Measurements from ENCODE around the gene TMC6. TPM values are rescaled to one million over a fixed set of nuclear protein-coding genes. Genes with fewer than 3 reads are reported as not detected.

TMC6 gene
- total and polyA plus RNA-seq, 4 donors, result 7.7 to 61.9 (median 13.3) TPM

DNA sequence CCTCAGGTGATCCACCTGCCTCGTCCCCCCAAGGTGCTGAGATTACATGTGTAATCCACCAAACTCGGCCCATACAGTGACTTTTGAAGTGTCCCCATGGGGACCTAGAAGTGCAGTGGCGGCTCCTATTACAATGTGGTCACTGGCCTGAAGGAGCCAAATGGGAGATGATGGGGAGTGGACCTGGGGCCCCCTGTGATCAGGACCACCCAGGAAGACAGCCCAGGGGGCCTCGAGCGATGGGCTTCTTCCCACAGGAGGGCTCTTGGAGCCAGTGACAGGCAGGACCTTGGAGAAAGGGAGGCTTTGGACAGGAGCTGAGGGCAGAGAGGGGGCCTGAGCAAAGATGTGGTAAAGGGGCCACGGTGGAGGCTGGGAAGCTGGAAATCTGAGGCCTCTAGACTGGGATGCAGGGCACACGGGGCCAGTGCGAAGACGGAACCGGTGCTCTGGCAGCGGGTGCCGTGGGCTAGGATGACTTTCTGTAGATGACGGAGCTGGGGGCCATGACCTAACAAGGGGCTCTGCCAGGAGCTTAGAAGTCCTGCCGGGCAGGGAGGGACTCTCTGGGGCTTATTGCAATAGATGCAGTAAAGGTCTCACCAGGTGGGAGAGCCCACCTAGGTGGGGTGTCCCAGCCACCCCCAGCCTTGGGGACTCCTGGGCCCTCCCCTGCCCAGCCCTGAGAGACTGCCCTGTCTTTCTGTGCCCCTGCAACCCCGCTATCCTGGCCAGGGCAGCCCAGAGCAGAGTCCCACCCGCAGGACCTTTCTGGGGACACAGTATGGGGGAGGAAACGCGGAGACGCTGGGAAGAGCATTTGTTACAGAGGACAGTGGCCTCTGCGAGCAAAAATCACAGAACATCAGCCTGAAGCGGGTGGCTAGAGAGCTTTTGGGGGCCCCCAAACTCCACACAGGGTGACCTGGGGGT is 14.9 kb upstream of the TMC6 start:
- Histone ChIP-seq H3K27ac (ENCODE audit: low read depth in 1 of 2, low read length in 2 of 2) (peak overlapping the region; percentile 52 to 58), H3K36me3 (ENCODE audit: control insufficient read depth in 4 of 4, insufficient read depth in 3 of 4, low read depth in 1 of 4, low read length in 3 of 4) (no peaks in the 10 kb centered on the region), H3K27me3 (ENCODE audit: control insufficient read depth in 4 of 4, insufficient read depth in 4 of 4, low read length in 3 of 4) (no peaks in the 10 kb centered on the region), H3K4me1 (ENCODE audit: control insufficient read depth in 4 of 4, insufficient read depth in 4 of 4, low read length in 3 of 4) (peaks cover 6 to 22% (median 15%) of the 10 kb centered on the region in 4 donors), H3K4me3 (ENCODE audit: low read depth in 1 of 3, low read length in 3 of 3) (no peak overlapping the region), H3K9ac (ENCODE audit: low read depth in 1 of 2, low read length in 2 of 2) (no peak overlapping the region), H3K9me3 (ENCODE audit: control insufficient read depth in 4 of 4, low read length in 3 of 4) (no peaks in the 10 kb centered on the region)
- TF ChIP-seq HNF4A (conservative IDR thresholded peaks at IDR 0.05), result no peak
- TF ChIP-seq SP1 (IDR thresholded peaks at IDR 0.05), result no peak
- TF ChIP-seq RAD21 (IDR thresholded peaks at IDR 0.05), result no peak
- TF ChIP-seq RXRA (IDR thresholded peaks at IDR 0.05), result no peak
- WGBS, result 87% methylated on average over 21 of the region's 21 CpGs
- no peak for DNase-seq (ENCODE audit: low spot score)

DNA sequence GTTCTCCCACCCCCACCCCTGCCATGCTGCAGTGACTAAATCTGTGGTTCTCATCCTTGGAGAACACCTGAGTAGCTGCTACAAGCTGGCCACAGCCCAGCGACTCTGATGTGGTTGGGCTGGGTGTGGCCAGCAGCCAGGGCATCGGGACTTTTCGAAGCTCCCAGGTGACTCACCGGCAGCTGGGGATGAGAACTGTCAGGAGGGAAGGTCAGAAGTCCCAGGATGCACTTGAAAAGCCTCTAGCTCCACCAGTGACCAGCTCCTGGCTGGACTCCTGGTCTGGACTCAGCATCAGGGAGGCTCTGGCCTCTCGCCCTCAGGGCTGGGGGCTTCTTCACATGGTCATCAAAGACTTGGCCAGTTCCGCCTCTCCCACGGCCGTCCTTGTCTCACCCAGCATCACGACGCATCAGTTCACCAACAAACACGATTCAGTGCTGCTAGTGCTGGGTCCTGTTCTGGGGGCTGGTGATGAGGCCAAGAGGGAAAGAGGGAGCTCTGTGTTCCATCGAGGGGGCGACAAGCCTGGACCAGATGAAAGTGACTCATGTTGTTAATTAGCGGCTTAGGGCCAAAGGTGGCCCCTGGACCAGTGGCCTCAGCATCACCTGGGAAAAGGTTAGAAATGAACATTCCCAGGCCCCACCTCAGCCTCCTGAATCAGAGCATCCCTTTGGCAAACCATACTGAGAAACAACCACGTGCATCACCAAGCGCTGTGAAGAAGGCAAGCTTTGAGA is 13.7 kb upstream of the TMC6 start:
- H3K9ac ChIP-seq (ENCODE audit: low read depth in 1 of 2, low read length in 2 of 2), result no peak overlapping the region
- no peaks in the 10 kb centered on the region for H3K36me3 ChIP-seq (ENCODE audit: control insufficient read depth in 4 of 4, insufficient read depth in 3 of 4, low read depth in 1 of 4, low read length in 3 of 4)
- H3K4me3 ChIP-seq (ENCODE audit: low read depth in 1 of 3, low read length in 3 of 3), result no peak overlapping the region
- no peaks in the 10 kb centered on the region for H3K27me3 ChIP-seq (ENCODE audit: control insufficient read depth in 4 of 4, insufficient read depth in 4 of 4, low read length in 3 of 4)
- WGBS, result 78% methylated on average over 16 of the region's 16 CpGs
- peak; percentile 35 for DNase-seq (ENCODE audit: low spot score)
- TF ChIP-seq TAF1 (conservative IDR thresholded peaks at IDR 0.05) (no peak), FOXA2 (IDR thresholded peaks at IDR 0.05) (no peak), RXRA (IDR thresholded peaks at IDR 0.05) (no peak), JUND (IDR thresholded peaks at IDR 0.05) (no peak), HNF4A (conservative IDR thresholded peaks at IDR 0.05) (no peak), GABPA (IDR thresholded peaks at IDR 0.05 in 1 of 2, conservative IDR thresholded peaks at IDR 0.05 in 1 of 2) (no peak), YY1 (IDR thresholded peaks at IDR 0.05) (no peak), FOXA1 (IDR thresholded peaks at IDR 0.05) (no peak), HNF4G (IDR thresholded peaks at IDR 0.05) (no peak), SP1 (IDR thresholded peaks at IDR 0.05) (no peak), EGR1 (IDR thresholded peaks at IDR 0.05; ENCODE audit: low read depth in 2 of 2) (no peak), NR2F2 (IDR thresholded peaks at IDR 0.05) (no peak), RAD21 (IDR thresholded peaks at IDR 0.05) (no peak)
- TF ChIP-seq, protein P1, sequence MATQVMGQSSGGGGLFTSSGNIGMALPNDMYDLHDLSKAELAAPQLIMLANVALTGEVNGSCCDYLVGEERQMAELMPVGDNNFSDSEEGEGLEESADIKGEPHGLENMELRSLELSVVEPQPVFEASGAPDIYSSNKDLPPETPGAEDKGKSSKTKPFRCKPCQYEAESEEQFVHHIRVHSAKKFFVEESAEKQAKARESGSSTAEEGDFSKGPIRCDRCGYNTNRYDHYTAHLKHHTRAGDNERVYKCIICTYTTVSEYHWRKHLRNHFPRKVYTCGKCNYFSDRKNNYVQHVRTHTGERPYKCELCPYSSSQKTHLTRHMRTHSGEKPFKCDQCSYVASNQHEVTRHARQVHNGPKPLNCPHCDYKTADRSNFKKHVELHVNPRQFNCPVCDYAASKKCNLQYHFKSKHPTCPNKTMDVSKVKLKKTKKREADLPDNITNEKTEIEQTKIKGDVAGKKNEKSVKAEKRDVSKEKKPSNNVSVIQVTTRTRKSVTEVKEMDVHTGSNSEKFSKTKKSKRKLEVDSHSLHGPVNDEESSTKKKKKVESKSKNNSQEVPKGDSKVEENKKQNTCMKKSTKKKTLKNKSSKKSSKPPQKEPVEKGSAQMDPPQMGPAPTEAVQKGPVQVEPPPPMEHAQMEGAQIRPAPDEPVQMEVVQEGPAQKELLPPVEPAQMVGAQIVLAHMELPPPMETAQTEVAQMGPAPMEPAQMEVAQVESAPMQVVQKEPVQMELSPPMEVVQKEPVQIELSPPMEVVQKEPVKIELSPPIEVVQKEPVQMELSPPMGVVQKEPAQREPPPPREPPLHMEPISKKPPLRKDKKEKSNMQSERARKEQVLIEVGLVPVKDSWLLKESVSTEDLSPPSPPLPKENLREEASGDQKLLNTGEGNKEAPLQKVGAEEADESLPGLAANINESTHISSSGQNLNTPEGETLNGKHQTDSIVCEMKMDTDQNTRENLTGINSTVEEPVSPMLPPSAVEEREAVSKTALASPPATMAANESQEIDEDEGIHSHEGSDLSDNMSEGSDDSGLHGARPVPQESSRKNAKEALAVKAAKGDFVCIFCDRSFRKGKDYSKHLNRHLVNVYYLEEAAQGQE (IDR thresholded peaks at IDR 0.05), result no peak
- TF ChIP-seq, protein P2, sequence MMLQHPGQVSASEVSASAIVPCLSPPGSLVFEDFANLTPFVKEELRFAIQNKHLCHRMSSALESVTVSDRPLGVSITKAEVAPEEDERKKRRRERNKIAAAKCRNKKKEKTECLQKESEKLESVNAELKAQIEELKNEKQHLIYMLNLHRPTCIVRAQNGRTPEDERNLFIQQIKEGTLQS (IDR thresholded peaks at IDR 0.05), result no peak
- TF ChIP-seq, protein P3, sequence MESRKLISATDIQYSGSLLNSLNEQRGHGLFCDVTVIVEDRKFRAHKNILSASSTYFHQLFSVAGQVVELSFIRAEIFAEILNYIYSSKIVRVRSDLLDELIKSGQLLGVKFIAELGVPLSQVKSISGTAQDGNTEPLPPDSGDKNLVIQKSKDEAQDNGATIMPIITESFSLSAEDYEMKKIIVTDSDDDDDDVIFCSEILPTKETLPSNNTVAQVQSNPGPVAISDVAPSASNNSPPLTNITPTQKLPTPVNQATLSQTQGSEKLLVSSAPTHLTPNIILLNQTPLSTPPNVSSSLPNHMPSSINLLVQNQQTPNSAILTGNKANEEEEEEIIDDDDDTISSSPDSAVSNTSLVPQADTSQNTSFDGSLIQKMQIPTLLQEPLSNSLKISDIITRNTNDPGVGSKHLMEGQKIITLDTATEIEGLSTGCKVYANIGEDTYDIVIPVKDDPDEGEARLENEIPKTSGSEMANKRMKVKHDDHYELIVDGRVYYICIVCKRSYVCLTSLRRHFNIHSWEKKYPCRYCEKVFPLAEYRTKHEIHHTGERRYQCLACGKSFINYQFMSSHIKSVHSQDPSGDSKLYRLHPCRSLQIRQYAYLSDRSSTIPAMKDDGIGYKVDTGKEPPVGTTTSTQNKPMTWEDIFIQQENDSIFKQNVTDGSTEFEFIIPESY (IDR thresholded peaks at IDR 0.05), result no peak
- TF ChIP-seq, protein P4, sequence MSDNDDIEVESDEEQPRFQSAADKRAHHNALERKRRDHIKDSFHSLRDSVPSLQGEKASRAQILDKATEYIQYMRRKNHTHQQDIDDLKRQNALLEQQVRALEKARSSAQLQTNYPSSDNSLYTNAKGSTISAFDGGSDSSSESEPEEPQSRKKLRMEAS (IDR thresholded peaks at IDR 0.05), result no peak
- H3K4me1 ChIP-seq (ENCODE audit: control insufficient read depth in 4 of 4, insufficient read depth in 4 of 4, low read length in 3 of 4), result peaks cover 6 to 22% (median 15%) of the 10 kb centered on the region in 4 donors
- H3K9me3 ChIP-seq (ENCODE audit: control insufficient read depth in 4 of 4, low read length in 3 of 4), result no peaks in the 10 kb centered on the region
- no peak overlapping the region for H3K27ac ChIP-seq (ENCODE audit: low read depth in 1 of 2, low read length in 2 of 2)
